Stimulated activated CD8-positive, alpha-beta memory T cell treated with anti-CD3 and anti-CD28 coated beads, Interleukin-12 subunit alpha, Interleukin-12 subunit beta, amount 100 ng/mL, for 1 hour (primary cell): ENCODE measurements around the gene PDE11A.
A peak's percentile ranks its signal among the peaks of the same experiment; 100 is the strongest.

ENCODE experiments used
- DNase-seq: peaks from one replicate; pipeline ENCODE4 v3.0.0-alpha.2; 2020; ENCODE audit warnings: low read depth

Gene PDE11A

DNA sequence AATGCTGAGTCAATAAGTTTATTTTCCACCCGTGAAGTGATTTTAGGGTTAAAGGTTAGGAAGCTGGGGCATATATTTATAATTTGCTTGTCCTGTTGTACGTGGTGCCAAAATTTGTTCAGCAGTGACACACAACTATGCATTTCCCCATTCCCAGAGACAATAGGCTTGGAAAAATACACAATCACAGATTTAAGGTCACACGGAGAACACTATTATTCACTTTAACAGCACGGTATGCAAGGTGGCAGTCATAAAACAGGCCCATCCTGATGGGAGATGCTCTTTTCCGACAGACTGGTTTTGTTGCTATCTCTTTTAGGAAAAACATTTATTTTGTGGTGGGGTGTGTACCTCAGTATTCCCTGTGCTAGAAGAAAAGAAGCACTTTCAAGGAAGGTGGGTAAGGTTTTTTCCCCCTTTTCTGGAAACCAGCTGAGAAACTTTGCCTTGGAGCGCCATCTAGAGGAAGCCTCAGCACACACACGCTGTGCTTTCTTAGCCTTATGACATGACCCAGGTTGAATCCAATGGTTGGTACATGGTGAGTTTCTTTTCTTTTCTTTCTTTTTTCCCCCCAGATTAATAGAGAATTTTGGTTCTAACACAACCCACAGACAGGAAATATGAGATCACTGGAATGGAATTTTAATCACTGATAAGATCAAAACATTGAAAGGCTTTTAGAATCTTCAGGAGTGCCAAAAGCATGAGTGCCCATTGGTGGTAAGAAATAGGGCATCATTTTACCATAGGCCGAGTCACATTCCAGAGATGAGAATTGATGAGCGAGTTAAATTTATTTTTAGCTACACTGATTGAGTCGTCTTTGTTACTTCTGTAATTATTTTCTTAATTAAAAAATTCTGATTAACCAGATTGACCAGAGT lies 347.9 kb downstream of the PDE11A start:
- DNase-seq: peak; percentile 8

DNA sequence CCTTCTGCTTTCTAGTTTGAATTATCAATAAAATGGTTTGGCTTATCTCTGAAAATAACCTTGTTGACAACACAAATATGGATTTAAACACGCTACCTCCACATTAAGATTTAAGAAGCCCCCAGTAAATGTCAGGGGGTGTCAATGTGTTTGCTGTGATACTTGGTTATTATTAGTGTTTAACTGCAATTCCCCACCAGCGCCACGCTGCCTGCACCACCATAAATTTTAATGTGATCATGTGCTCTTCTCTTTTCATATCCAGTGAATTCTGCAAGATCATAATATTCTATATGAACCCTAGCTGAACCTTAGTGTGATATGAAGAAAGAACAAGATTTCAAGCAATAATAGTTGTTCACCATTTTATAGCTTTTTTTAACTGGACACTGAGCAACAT lies 349.3 kb downstream of the PDE11A start:
- no peak for DNase-seq

DNA sequence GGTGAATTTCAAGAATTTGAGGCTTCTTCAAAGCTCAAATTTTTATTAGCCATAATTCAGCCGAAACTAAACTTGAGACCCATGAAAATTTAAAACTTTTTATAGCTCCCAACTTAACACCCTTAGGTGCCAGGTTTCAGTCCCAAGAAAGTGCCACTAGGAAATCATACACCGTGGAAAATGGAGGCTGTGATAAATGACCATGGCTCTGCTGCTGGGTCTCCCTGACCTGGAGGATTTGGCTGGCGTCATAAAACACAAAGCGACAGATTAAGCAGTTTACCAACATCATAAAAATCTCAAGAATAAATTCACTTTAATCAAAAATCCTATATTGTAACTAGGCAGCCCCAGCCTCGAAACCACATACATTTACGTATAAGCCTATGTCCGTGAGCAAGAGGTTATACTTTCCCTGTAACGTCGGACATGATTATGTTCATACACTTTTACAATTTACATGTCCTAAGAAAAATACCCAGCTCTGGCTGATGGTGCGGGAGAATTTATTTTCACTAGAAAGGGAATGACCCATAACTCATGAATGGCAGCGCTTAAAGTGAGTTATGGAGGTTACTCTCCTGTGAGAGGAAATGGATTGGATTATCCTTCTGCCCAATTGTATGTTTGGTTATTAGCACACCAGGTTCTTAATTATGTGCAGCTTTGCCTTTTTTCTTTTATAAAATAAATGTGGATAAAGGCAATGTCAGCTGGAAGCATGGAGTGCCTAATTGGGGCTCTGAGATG lies 350.6 kb downstream of the PDE11A start:
- no peak for DNase-seq

DNA sequence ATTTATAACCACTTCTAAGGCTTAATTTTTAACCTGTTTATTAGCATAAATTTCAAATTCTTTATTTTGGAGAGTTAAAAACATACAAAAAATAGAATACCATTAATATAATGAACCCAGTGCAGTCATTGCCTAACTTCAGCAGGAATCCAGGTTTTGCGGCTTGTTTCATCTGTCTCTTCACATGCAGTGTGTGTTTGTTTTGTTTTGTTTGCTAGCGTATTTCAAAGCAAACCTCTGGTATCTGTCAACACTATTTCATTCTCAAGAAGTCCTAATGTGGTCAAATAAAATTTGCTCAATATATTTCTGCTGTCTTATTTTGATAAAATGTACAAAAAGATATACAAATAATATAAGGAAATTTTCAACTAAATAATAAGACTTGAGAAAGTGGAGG lies 351.5 kb downstream of the PDE11A start:
- DNase-seq: no peak

DNA sequence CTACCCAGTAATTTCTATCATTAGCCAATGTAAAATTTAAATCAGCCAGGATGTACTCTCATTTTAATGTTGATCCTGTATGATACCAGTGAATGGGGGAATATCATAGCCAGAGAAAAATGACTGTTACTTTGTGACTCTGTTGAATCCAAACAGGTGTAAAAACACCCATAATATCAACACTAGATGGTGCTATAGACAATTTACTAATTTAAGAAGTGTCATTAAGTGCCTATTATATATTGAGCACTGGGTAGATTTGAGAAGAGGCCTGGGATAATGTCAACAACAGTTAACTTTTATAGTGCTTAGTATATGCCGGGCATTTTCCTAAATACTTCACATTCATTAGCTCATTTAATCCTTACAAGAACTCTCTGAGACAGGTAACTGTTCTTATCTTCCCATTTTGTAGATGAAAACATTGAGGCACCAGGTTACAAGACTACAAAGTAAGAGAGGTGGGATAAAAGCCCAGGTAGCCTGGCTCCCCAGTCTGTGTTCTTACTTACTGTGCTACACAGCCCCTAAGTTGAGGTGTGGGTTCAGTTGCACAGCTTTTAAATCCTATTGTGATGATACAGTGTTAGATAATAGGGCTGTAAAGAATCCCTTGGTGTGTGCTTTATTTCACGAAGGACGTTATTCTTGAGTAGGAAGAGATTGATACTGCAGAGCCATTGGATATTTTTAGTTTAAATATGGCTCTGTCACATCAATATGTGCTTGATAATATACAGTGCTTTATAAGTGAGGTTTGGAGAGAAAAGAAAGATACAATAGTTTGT lies 354.6 kb downstream of the PDE11A start:
- no peak for DNase-seq

DNA sequence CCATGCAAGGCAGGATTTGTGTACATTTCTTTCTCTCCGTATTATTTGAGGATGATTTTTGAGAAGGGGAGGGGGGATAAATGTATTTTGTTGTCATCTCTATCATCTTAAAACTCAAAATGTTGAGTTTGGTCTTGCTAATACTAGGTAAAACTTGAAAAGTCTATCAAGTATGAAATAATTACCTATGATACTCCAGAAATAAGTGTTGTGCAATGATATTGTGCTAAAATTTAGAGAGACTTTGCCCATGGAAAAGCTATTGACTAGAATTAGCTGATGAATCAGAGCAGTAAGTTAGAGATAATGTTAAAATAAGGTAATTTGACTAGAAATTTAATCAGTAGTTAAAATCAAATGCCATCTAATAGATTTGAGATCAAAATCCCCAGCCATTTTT lies 356.1 kb downstream of the PDE11A start:
- DNase-seq: no peak

DNA sequence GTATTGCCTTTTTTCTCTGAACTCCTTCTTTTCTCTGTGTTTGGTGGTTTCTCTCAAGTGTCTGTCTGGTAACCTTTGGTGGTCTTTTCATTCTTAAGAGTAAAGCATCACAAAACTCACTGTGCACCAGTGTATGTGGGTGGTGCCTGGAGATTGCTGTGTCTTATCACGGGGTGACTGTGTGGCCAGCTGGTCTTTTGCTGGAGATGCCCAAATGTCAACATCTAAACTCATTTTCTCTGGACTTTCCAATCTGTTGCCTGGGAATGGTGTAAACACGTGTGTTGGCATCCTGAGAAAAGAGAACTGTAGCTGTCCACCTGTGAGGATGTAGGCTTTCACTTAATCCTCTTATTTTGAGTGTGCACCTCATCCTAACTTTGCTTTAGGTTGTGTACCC lies 356.8 kb downstream of the PDE11A start:
- no peak for DNase-seq

DNA sequence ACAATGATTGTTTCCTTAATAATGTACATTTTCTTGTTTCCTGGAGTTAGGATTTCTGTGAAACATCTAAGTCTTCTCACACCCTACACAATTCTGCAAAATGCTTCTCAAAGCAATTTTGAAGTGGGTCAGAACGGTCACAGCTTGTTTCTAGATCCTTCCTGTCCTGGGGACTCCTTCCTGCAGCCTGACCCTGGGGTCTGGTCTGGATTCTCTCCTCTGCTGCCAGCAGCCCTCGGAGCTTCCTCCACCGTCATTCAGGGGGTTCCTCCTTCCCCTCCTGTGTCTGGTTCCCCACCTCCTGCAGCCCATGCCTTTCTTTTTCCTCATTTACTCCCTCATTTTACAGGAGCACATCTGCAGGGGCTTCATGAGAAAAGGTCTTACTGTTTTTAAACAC lies 357.9 kb downstream of the PDE11A start:
- no peak for DNase-seq

DNA sequence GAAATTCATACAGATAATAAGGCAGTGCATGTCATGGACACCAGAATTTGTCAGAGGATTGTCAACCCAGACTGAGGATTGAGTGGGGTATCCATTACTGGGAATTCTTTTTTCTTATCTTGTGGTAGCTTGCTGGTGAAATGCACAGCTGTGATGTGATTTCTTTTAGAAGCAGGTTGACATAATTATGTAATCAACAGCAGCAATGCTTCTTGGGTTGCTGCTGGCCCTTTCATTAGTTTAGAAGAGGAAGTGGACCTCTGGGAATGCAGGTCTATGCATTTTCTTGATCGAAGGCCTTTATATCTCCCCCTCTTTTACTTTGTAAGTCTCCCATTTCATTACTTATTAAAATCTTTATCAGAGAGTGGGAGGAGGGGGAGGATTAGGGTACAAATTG lies 360.1 kb downstream of the PDE11A start:
- DNase-seq: no peak

DNA sequence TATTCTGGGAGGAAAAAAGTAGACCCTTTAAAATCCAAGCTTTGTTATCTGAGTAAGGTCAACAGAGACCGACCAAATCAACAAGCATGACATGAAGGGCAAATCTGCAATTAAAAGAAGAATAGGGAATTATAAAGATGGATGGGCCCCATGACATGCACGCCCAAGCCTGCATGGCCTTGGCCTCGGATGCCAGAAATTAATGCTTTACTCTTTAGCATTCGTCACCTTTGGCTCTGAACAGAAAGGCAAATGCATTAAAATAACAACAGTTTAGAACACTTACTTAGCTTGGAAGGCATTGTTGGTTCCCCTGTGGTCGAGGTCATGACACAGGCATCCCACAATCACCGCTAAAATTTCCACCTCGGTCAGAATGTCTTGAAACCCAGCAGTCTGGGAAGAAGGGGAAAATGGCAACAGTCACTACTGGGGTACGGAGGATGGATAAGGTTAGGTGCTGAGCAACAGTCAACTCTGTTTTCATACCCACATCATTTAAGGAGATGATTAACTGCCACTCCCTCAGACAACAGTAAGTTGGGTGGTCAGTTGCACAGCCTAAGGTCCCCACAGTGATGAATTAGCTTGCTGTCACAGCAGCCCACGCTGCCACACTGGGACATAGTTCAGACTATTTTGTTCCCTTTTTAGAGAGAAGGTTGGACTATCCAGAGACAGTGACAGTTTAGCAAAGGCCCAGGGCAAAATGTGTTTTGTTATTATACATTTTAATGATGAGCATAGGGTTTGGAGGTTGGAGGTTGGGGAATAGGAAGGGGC lies 360.9 kb downstream of the PDE11A start:
- DNase-seq: no peak

DNA sequence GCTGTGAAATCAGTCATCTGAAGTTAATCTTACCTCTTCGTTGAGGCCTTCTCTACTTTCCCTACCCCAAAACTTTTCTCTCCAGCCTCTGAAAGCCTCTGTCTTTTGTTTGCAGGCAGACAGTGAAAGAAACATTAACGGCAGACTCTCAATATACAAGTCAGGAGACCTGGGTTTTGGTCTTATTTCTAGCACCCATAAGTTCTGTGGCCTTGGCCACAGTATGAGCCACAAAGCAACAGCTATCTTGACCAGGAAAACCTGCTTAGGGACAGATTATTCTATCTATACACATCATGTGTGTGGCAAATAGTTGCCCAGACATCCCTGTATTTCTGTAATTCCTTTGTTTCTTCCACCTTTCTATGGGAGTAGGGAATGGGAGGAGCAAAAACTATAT lies 361.7 kb downstream of the PDE11A start:
- DNase-seq: no peak

DNA sequence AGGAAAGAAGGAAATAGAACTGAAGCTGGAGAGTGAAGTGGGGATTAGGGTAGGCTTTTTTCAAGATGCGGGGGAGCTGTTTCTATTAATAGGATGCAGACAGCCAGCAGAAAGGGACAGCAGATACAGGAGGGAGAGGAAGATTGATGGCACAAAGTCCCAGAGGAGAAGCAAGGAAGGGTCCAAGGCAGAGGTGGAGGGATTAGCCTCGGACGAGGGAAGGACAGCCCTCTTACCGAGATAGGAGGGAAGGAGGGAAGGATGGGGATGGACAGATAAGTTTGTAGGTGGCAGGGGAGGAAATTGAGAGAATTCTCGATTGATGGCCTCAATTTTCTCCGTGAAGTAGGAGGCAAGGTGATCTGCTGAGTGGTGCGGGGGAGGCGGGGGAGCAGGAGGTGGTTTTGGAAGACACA lies 362.6 kb downstream of the PDE11A start:
- no peak for DNase-seq

DNA sequence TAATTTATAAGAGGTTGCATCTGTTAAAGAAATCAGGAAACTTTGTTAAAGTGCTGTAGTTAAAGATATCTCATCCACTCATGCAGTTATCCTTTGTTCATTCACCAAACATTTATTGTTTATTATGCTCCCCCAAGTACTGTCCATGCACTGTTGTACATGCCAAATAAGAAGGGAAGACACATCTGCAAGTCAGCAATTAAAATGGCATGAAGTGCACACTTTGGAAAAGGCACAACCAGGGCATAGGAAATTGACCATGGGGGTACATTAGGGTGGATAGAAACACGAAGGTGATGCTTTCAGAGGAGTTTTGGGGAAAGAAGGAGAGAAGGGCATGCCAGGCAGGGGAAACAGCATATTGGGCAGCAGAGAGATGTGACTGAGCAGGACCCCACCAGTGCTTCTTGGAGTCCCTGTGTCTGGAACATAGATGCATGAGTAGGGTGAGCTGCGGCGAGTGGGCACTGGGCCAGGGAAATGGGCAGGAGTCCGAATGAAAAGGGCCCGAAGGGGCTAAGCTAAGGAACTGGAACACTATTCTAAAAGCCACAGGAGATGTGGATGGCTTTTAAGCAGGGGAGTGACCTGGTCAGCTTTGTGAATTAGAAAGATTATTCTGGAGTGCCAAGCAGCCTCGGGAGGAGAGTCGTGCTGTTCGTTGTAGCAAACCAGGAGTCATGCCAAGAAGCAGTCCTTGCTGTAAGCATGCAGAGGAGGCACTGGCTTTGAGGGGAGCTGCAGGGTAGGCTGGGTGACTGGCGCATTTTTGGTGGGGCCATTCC lies 363.7 kb downstream of the PDE11A start:
- DNase-seq: no peak

DNA sequence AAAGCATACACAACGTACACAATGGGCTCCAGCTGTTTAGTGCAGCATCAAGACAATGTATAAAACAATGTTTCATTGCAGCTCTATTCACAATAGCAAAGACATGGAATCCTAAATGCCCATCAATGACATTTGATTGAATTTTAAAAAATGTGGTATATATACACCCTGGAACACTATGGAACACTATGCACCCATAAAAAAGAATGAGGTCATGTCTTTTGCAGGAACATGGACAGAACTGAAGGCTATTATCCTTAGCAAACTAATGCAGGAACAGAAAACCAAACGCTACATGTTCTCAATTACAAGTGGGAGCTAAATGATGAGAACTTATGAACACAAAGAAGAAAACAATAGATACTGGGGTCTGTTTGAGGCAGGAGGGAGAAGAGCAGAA lies 364.5 kb downstream of the PDE11A start:
- no peak for DNase-seq

DNA sequence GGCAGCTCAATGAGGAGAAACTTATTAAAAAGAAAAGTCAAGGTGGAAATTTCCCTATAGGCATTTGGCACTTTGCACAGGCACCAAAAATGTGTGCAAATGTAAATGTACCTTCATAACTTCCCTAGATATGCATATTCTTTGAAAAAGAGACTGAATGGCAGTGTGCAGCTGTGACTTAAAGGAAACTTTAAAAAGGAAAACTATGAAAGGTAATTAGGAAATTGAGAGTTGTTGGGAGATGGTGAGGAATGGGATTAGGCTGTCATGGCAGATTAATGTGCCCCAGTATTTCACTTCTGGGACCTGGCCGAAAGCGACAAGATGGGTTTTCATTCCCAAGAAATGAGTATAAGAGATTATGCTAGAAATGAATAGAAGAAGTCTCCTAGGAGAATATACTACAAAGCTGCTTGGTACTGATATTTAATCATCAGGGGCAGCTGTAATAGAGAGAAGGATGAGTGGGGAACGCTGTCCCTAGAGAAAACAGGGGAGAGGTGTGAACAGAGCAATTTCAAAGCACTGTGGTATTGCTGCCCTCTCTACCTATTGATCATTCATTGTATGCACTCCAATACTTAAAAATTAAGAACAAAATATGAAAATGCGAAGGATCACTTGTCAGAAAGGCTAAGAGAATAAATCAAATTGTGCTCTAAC lies 366.9 kb downstream of the PDE11A start:
- DNase-seq: no peak

DNA sequence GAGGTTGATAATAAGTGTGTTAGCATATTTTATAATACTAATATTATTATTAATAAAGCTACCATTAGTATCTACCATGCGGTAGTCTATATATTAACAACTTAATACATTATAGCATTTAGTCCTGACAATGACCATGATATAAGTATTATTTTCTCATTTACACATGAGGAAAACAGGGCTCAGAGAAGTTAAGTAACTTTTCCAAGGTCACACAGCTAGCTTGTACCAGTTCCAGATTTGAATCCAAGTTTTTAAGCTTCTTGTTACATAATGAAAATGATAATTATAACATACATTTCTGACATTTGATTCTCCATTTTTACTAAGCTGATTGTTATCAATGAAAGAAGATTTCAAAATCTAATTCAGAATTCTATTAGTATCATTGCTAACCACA lies 369.4 kb downstream of the PDE11A start:
- no peak for DNase-seq

DNA sequence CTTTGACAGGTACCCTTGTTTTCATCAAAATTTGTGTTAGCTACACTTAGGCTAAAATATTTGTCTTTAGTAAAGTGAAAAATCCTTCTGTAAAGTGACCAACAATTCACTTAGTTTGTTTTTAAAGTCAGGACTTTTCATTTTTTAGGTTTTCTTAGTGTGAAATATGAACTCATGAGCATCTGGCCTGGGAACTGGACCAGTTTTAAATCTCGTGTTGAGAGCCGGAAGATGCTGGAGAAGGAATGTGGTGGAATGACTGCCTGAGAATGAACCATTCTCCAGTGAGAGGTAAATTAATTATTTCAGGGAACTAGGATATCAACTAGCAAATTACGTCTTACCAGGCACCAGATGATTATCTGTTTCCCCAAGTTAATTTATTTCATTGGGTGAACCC lies 374.3 kb downstream of the PDE11A start:
- DNase-seq: no peak

DNA sequence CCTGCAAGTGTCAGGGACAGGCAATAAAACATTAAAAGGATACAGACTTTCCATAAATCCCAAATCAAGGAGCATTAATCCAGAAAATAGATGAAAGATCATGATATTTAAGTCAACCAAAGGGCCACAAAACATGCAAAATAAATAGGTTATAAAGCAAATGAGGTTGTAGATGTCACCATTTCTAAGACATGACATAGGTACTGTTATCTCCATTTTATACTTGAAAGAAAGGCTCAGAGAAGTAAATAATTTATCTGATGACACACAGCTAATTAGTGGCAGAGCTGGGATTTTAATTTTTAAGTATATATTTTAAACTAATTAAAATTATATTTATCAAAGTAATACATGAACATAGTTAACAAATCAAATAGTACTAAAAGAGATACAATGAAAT lies 378.2 kb downstream of the PDE11A start:
- DNase-seq: no peak

DNA sequence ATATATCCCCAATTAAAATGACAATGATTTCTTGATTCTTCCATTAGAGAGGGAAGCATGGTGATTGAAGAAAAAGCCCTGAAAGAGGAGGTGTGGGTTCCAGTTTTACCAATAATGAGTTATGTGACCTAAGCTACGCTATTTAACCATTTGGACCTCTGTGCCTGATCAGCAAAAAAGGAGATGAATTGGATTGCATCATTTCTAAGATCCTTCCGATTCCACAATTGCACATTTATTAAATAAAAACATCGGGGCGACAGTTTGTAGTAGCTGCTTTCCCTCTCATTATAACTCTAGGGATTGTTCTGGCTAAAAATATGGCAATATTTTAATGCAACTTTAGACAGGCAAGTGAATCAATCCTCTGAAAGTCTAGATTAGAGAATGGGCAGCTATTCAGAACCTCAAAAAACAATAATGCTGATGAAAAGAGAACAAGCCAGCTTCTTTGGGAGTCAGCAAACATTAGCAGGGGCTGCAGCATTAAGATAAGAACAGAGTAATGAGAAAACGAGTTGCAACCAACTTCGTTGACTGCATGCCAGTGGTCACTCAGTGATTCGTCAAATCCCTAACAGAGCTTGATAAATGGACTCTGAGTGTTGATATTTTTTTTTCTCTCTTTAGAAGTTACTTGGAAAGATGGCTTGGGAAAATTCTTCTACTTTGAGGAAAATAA lies 378.8 kb downstream of the PDE11A start:
- DNase-seq: no peak

DNA sequence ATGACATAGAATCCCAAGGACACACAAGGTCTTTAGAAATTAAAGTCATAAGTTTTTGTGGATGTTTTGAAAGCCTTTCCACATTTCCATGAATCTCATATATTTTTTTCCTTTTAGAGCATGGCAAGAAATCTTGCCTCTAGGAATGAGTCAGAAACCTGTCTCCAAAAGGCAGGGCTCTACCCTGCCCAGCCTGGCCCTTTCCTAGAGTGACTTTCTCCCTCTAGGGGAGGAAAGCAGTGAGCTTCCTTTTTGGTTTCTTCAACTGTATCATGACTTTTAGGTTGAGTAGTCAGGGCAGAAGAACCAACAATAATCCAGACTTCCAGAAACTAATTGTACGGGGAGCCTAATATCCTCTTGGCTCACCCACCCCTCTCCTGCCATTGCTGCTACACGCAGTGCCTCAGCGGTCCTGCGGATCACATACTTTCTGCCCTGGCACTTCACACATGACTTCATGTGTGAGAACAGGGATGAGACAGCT lies 379.8 kb downstream of the PDE11A start:
- DNase-seq: no peak
